A673 (cell line): ENCODE measurements around the gene MSI2.

Source experiments
- EZH2 ChIP-seq: fragments of 200-600 bp; sonication (generic); IDR thresholded peaks from 2 replicates; pipeline ENCODE4 v1.6.1; 2017; ENCODE audit warnings: borderline replicate concordance, low read depth, mild to moderate bottlenecking, mixed read lengths, antibody characterized with exemption, low read length; ENCODE audit not compliant: poor library complexity, severe bottlenecking
- TF ChIP-seq, protein P1 (sequence below): fragments of 300-800, 200-600 bp; sonication (generic); conservative IDR thresholded peaks from 2 replicates; pipeline ENCODE4 v1.5.1; 2017; ENCODE audit warnings: low read depth, mild to moderate bottlenecking, antibody characterized with exemption, low read length, moderate library complexity, mixed read lengths

DNA sequence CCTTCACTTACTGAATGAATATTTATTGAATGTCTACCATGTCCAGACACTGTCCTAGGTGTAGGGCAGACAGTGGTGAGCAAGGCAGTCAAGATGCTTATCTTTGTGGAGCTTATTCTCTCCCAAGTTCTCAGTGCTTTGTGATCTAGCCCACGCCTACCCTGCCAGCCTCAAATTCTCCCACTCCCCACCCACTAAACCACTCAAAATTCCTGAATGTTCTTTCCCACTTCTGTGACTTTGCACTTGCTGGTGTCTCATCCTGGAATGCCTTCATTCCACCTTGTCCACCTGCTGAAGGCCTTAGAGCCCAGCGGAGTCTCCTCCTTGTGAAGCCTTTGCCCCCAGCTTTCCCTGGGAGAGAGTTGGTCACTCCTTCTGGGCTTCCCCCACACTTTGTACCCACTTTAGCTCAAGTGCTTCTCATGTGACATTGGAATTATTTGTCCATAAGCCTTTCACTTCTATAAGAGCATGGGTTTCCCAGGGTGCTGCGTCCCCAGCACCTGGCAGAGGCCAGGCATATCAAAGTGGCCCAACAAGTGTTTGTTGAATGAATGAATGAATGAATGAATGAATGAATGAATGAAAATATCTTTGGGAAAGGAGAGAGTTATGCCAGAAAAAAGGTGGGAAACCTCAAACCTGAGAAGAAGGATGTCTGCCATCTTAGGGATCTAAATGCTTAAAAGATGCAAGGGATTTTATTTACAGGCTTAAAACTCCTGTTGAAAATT is 465.8 kb downstream of the MSI2 start:
- TF ChIP-seq, protein P1, sequence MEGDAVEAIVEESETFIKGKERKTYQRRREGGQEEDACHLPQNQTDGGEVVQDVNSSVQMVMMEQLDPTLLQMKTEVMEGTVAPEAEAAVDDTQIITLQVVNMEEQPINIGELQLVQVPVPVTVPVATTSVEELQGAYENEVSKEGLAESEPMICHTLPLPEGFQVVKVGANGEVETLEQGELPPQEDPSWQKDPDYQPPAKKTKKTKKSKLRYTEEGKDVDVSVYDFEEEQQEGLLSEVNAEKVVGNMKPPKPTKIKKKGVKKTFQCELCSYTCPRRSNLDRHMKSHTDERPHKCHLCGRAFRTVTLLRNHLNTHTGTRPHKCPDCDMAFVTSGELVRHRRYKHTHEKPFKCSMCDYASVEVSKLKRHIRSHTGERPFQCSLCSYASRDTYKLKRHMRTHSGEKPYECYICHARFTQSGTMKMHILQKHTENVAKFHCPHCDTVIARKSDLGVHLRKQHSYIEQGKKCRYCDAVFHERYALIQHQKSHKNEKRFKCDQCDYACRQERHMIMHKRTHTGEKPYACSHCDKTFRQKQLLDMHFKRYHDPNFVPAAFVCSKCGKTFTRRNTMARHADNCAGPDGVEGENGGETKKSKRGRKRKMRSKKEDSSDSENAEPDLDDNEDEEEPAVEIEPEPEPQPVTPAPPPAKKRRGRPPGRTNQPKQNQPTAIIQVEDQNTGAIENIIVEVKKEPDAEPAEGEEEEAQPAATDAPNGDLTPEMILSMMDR, result no peak
- no peak for TF ChIP-seq EZH2
